HepG2 (cell line): ENCODE data around the gene STARD10. TPM values are rescaled to one million over a fixed set of nuclear protein-coding genes. Genes with fewer than 3 reads are reported as not detected.

ENCODE experiments used
- KAT8 ChIP-seq: IDR thresholded peaks from 2 replicates; pipeline ENCODE4 v1.6.1; 2016; ENCODE audit warnings: missing genetic modification reagents, missing compliant biosample characterization
- KLF12 ChIP-seq: sonication (generic); formaldehyde crosslinking; IDR thresholded peaks from 2 replicates; pipeline ENCODE4 v1.4.0; 2020; ENCODE audit warnings: missing genetic modification reagents, borderline replicate concordance
- PAF1 ChIP-seq: IDR thresholded peaks from 2 replicates; pipeline ENCODE4 v1.6.1; 2016; ENCODE audit warnings: missing genetic modification reagents, missing compliant biosample characterization
- SRSF1 ChIP-seq: fragments of 200-400 bp; formaldehyde crosslinking; optimal IDR thresholded peaks from 2 replicates; pipeline ENCODE3; 2017; ENCODE audit warnings: mild to moderate bottlenecking, low read depth, low read length, moderate library complexity
- TBP ChIP-seq: sonication (generic); formaldehyde crosslinking; IDR thresholded peaks from 2 replicates; pipeline ENCODE4 v1.5.0; 2020; ENCODE audit warnings: missing genetic modification reagents
- TBX2 ChIP-seq: sonication (generic); formaldehyde crosslinking; IDR thresholded peaks from 2 replicates; pipeline ENCODE4 v1.5.0; 2020; ENCODE audit warnings: missing genetic modification reagents, mild to moderate bottlenecking, borderline replicate concordance
- TMF1 ChIP-seq: sonication (generic); formaldehyde crosslinking; IDR thresholded peaks from 2 replicates; pipeline ENCODE4 v1.8.1; 2022; ENCODE audit warnings: low read depth, missing genetic modification reagents
- TOE1 ChIP-seq: sonication (generic); formaldehyde crosslinking; IDR thresholded peaks from 2 replicates; pipeline ENCODE4 v1.4.0; 2020; ENCODE audit warnings: mild to moderate bottlenecking, missing genetic modification reagents
- TP53 ChIP-seq: sonication (generic); formaldehyde crosslinking; conservative IDR thresholded peaks from 2 replicates; pipeline ENCODE4 v1.4.0; 2020; ENCODE audit warnings: missing genetic modification reagents
- ZNF10 ChIP-seq: sonication (generic); formaldehyde crosslinking; IDR thresholded peaks from 2 replicates; pipeline ENCODE4 v1.4.0; 2020; ENCODE audit warnings: mild to moderate bottlenecking, low read depth, missing genetic modification reagents, borderline replicate concordance
- ZNF326 ChIP-seq: sonication (generic); formaldehyde crosslinking; IDR thresholded peaks from 2 replicates; pipeline ENCODE4 v1.4.0; 2020; ENCODE audit warnings: missing genetic modification reagents, borderline replicate concordance
- ZNF768 ChIP-seq: sonication (generic); formaldehyde crosslinking; IDR thresholded peaks from 2 replicates; pipeline ENCODE4 v1.4.0; 2020; ENCODE audit warnings: missing genetic modification reagents
- ZNF839 ChIP-seq: sonication (generic); formaldehyde crosslinking; IDR thresholded peaks from 2 replicates; pipeline ENCODE4 v1.4.0; 2020; ENCODE audit warnings: missing genetic modification reagents, mild to moderate bottlenecking, borderline replicate concordance
- ZSCAN30 ChIP-seq: sonication (generic); formaldehyde crosslinking; IDR thresholded peaks from 2 replicates; pipeline ENCODE4 v1.5.0; 2020; ENCODE audit warnings: mild to moderate bottlenecking, missing genetic modification reagents
- polyA plus RNA-seq, 8 experiments: library from polyadenylated mRNA; depleted of rRNA in 3 of 8; stranded (reverse) in 7 of 8; unstranded in 1 of 8; fragments of >200 nt; fragmentation: Illumina TruSeq in 4 of 8; extraction: Trizol in 4 of 8; gene quantifications; 2 replicates each; pipeline versions ENCODE4 v1.2.1 to v1.2.3, GENCODE V29; 2011 to 2016; ENCODE audit warnings: low read depth in 4 of 8, missing spikeins in 1 of 8, mixed read lengths in 1 of 8; ENCODE audit not compliant: insufficient read depth in 1 of 8
- total RNA-seq, 5 experiments: library from RNA; depleted of rRNA; stranded (reverse); fragments of >200 nt; fragmentation: Illumina TruSeq; extraction: Trizol; gene quantifications; 2 replicates each; pipeline ENCODE4 v1.2.3, GENCODE V29; 2016; ENCODE audit warnings: low read depth in 1 of 5
- TF ChIP-seq, protein P1 (sequence below): sonication (generic); formaldehyde crosslinking; IDR thresholded peaks from 2 replicates; pipeline ENCODE4 v1.8.0; 2022; ENCODE audit warnings: mild to moderate bottlenecking, missing genetic modification reagents; ENCODE audit not compliant: insufficient replicate concordance
- TF ChIP-seq, protein P2 (sequence below): sonication (generic); formaldehyde crosslinking; IDR thresholded peaks from 2 replicates; pipeline ENCODE4 v1.5.0; 2020; ENCODE audit warnings: mild to moderate bottlenecking, missing genetic modification reagents
- TF ChIP-seq, protein P3 (sequence below): sonication (generic); formaldehyde crosslinking; IDR thresholded peaks from 2 replicates; pipeline ENCODE4 v1.4.0; 2020; ENCODE audit warnings: mild to moderate bottlenecking, missing genetic modification reagents
- TF ChIP-seq, protein P4 (sequence below): sonication (generic); formaldehyde crosslinking; IDR thresholded peaks from 2 replicates; pipeline ENCODE4 v1.5.0; 2020; ENCODE audit warnings: mild to moderate bottlenecking, missing genetic modification reagents, borderline replicate concordance
- TF ChIP-seq, protein P5 (sequence below): sonication (generic); formaldehyde crosslinking; IDR thresholded peaks from 2 replicates; pipeline ENCODE4 v1.4.0; 2020; ENCODE audit warnings: mild to moderate bottlenecking, missing genetic modification reagents

Gene STARD10
- total and polyA plus RNA-seq, 2 of the 13 experiments (the other 11 are each of a cell fraction or from before 2014, with no cell fraction given): 260 to 341 TPM

DNA sequence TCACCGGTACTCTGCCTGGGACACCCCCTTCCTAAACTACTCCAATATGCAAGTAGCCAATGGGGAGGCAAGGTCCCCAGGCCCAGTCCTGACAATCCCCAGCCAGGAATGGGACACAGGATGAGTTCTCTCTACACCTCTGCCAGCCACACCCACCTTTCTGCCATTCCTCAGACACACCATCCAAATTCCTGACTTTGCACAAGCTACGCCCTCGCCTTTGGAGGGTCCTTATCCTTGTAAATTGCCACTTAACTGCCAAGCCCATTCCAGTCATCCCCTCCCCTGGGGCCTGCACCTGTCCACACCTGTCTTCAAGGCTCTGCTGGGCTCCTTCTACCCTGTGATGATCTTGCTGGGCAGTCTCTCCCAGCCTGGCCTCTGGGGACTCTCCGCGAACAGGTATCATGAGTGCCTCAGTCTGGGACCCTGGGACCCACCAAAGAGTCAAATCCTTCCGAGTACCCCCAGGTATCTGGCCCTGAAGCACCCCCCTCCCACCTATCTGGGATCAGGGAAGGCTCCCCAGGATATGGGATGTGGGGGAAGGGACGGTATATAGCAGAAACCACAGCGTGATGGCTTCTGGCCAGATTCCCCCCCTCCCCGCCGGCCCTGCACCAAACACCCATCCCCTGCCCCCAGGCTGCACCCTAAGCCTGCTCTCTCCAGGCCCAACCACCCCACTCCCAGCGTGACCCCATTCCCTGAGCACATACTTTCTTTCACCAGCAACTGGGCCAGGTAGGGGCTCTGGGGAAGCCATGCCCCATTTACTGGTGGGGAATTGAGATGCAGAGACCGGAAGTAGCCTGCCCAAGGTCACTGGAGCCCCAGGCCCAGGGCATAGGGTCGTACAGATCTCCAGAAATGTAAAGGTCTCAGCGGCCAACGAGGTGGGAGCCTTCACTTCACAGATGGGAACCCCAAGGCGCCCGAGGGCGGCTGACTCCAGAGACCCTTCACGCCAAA lies 42.4 kb downstream of the STARD10 start (continued):
- TF ChIP-seq, protein P1, sequence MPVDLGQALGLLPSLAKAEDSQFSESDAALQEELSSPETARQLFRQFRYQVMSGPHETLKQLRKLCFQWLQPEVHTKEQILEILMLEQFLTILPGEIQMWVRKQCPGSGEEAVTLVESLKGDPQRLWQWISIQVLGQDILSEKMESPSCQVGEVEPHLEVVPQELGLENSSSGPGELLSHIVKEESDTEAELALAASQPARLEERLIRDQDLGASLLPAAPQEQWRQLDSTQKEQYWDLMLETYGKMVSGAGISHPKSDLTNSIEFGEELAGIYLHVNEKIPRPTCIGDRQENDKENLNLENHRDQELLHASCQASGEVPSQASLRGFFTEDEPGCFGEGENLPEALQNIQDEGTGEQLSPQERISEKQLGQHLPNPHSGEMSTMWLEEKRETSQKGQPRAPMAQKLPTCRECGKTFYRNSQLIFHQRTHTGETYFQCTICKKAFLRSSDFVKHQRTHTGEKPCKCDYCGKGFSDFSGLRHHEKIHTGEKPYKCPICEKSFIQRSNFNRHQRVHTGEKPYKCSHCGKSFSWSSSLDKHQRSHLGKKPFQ (CRISPR knock-in tag): peak; percentile 8
- TF ChIP-seq TMF1: no peak
- no peak for TF ChIP-seq TP53
- no peak for TF ChIP-seq TBP (CRISPR knock-in tag)
- TF ChIP-seq ZSCAN30: no peak
- TF ChIP-seq, protein P2, sequence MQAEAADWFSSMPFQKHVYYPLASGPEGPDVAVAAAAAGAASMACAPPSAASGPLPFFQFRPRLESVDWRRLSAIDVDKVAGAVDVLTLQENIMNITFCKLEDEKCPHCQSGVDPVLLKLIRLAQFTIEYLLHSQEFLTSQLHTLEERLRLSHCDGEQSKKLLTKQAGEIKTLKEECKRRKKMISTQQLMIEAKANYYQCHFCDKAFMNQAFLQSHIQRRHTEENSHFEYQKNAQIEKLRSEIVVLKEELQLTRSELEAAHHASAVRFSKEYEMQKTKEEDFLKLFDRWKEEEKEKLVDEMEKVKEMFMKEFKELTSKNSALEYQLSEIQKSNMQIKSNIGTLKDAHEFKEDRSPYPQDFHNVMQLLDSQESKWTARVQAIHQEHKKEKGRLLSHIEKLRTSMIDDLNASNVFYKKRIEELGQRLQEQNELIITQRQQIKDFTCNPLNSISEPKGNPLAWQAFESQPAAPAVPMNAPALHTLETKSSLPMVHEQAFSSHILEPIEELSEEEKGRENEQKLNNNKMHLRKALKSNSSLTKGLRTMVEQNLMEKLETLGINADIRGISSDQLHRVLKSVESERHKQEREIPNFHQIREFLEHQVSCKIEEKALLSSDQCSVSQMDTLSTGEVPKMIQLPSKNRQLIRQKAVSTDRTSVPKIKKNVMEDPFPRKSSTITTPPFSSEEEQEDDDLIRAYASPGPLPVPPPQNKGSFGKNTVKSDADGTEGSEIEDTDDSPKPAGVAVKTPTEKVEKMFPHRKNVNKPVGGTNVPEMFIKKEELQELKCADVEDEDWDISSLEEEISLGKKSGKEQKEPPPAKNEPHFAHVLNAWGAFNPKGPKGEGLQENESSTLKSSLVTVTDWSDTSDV (CRISPR knock-in tag): 0 out of 2 replicates have a peak, but pooled peaks have one; percentile 3
- no peak for TF ChIP-seq KAT8 (CRISPR knock-in tag)
- TF ChIP-seq SRSF1: no peak
- TF ChIP-seq, protein P3, sequence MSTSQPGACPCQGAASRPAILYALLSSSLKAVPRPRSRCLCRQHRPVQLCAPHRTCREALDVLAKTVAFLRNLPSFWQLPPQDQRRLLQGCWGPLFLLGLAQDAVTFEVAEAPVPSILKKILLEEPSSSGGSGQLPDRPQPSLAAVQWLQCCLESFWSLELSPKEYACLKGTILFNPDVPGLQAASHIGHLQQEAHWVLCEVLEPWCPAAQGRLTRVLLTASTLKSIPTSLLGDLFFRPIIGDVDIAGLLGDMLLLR (CRISPR knock-in tag): no peak
- TF ChIP-seq, protein P4, sequence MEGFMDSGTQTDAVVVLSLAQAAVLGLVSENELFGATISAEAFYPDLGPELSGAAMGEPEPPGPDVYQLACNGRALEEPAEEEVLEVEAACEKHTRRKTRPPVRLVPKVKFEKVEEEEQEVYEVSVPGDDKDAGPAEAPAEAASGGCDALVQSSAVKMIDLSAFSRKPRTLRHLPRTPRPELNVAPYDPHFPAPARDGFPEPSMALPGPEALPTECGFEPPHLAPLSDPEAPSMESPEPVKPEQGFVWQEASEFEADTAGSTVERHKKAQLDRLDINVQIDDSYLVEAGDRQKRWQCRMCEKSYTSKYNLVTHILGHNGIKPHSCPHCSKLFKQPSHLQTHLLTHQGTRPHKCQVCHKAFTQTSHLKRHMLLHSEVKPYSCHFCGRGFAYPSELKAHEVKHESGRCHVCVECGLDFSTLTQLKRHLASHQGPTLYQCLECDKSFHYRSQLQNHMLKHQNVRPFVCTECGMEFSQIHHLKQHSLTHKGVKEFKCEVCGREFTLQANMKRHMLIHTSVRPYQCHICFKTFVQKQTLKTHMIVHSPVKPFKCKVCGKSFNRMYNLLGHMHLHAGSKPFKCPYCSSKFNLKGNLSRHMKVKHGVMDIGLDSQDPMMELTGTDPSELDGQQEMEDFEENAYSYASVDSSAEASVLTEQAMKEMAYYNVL (CRISPR knock-in tag): no peak
- no peak for TF ChIP-seq ZNF10
- TF ChIP-seq PAF1 (CRISPR knock-in tag): no peak
- TF ChIP-seq, protein P5, sequence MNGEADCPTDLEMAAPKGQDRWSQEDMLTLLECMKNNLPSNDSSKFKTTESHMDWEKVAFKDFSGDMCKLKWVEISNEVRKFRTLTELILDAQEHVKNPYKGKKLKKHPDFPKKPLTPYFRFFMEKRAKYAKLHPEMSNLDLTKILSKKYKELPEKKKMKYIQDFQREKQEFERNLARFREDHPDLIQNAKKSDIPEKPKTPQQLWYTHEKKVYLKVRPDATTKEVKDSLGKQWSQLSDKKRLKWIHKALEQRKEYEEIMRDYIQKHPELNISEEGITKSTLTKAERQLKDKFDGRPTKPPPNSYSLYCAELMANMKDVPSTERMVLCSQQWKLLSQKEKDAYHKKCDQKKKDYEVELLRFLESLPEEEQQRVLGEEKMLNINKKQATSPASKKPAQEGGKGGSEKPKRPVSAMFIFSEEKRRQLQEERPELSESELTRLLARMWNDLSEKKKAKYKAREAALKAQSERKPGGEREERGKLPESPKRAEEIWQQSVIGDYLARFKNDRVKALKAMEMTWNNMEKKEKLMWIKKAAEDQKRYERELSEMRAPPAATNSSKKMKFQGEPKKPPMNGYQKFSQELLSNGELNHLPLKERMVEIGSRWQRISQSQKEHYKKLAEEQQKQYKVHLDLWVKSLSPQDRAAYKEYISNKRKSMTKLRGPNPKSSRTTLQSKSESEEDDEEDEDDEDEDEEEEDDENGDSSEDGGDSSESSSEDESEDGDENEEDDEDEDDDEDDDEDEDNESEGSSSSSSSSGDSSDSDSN (CRISPR knock-in tag): peak; percentile 11; the same call in 1 of the 2 replicates
- no peak for TF ChIP-seq ZNF326
- no peak for TF ChIP-seq ZNF839 (CRISPR knock-in tag)
- no peak for TF ChIP-seq KLF12 (CRISPR knock-in tag)
- no peak for TF ChIP-seq TOE1 (CRISPR knock-in tag)
- TF ChIP-seq TBX2: no peak
- peak; percentile 42; the same call in 1 of the 2 replicates for TF ChIP-seq ZNF768 (CRISPR knock-in tag)
